ENCODE results near the gene POLA2.
"Not testable (repeated sequence)": the region's sequence is repeated elsewhere in the genome, so short reads cannot be mapped to it uniquely, and the experiment has no call there.

The POLA2 gene

DNA sequence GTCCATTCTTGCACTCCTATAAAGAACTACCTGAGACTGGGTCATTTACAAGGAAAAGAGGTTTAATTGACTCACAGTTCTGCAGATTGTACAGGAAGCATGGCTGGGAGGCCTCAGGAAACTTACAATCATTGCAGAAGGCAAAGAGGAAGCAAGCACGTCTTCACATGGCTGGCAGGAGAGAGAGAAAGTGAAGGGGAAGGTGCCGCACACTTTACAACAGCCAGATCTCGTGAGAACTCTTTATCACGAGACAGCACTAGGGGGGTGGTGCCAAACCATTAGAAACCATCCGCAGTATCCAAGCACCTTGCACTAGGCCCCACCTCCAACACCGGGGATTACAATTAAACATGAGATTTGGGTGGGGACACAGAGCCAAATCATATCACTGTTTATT, 19.4 kb upstream of the POLA2 start:
- DNase-seq = no peak

DNA sequence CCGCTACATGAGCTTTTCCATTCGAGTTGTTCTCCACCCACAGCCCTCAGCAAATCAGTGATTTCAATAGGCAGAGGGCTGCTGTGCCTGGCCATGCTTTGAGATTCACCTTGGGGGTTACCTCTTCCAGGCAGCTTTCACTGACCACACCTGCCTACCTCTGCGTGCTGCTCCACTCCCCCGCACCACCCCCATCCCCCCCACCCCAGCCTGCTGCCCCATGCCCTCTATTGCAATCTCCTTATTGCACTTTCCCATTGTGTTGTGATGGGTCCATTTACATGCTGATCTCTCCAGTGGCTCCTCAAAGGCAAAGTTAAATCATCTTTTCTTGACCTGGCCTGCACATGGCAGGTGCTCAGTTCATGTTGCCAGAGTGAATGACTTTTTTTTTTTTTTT, 18.0 kb upstream of the POLA2 start:
- DNase-seq = no peak

DNA sequence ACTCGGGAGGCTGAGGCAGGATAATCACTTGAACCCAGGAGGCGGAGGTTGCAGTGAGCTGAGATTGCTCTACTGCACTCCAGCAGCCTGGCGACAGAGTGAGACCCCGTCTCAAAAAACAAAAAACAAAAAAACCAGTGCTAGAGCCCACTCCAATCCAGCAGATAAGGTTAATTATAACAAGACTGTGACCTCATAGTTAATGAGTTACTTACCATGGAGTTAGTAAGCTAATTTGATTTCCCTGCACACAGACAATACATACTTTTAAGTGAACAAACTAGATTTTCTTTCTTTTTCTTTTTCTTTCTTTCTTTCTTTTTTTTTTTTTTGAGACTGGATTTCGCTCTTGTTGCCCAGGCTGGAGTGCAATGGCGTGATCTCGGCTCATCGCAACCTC, 16.7 kb upstream of the POLA2 start:
- not testable (repeated sequence) for DNase-seq

DNA sequence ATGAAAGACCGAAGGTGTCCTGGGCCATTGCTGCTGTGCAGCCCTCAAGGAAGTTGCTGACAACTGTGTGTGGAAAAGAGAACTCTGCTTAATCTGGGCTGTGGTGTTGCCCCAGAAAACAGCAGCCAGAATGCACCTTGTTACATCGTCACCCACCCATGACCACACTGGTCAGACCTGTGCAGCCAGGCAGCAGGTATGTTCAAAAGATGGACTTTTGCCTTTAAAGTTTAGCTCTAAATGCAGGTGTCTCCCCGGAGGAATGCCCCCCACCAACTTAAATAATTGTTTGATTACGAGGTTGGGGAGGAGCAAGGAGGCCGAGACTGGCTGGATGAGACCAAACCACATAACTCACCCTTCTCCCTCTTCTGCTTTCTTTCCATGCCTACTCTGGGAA, 15.3 kb upstream of the POLA2 start:
- DNase-seq = no peak

DNA sequence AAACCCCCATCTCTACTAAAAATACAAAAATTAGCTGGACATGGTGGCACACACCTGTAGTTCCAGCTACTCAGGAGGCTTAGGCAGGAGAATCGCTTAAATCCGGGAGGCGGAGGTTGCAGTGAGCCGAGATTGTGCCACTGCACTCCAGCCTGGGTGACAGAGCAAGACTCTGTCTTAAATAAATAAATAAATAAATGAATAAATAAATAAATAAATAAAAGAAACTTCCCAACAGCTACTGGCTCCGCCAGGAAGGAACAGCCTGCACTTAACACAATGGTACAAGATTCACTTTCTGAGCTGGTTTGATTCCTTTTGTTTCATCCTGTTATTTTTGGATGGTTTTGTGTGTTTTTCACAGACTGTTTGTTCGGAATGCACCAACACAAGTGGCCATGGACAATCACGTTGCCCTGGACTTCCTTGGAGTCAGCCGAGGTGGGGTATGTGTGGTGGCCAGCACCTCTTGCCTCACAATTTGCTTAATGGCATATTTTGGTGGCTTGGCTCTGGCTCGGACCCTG, 13.5 kb upstream of the POLA2 start:
- not testable (repeated sequence) for DNase-seq

DNA sequence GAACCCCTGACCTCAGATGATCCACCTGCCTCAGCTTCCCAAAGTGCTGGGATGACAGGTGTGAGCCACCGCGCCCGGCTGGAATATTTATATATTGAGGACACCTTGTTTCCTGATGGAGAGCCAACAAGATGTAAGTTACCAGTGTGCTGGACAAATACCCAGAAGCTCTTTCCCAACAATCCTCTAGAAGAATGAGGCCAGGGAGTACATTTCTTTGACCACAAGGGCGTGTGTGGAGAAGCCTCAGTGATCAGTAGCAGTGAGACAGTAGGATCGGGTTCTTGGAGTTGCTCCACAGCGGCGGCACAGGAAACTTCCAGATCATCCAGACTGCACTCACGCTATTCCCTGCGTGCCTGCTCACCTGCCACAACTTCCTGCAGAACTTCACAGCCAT, 10.3 kb upstream of the POLA2 start:
- DNase-seq = no peak

DNA sequence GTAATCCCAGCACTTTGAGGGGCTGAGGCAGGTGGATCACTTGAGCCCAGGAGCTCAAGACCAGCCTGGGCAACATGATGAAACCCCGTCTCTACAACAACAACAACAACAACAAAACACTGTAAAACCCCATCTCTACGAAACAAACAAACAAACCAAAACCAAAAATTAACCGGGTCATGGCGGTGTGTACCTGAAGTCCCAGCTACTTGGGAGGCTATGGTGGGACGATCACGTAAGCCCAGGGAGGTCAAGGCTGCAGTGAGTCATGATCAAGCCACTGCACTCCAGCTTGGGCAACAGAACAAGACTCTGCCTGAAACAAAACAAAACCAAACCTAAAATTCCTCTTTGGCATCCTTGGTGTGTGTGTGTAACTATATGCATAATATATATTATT, 7.0 kb upstream of the POLA2 start:
- DNase-seq = no peak

DNA sequence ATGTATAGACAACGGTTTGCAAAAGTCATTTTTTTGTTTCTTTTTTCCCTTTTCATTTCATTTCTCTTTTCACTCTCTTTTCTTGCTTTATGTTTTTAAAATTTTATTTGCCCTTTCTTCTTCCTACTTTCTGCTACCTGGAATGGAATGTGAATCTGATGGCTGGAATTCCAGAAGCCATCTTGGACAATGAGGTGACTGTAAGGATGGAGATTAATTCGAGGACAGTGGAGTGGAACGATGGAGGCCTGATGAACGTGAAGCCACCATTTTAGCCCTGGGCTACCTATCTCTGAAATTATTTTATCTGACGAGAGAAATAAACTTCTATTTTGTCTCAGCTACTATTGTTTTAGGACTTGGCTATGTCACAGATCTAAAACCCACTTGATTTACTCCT, 2.8 kb upstream of the POLA2 start:
- no peak for DNase-seq

DNA sequence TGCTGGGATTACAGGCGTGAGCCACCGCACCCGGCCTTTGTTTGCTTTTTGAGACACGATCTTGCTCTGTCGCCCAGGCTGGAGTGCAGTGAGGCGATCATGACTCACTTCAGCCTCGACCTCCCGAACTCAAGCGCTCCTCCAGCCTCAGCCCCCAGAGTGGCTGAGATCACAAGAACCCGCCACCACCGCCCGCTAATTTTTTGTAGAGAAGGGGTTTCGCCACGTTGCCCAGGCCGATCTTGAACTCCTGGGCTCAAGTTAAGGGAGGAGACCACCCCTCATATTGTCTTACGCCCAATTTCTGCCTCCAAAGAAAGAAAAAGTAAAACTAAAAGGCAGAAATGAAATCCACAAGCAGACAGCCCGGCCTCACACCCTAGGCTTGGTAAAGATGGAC, 1.5 kb upstream of the POLA2 start:
- DNase-seq = no peak

DNA sequence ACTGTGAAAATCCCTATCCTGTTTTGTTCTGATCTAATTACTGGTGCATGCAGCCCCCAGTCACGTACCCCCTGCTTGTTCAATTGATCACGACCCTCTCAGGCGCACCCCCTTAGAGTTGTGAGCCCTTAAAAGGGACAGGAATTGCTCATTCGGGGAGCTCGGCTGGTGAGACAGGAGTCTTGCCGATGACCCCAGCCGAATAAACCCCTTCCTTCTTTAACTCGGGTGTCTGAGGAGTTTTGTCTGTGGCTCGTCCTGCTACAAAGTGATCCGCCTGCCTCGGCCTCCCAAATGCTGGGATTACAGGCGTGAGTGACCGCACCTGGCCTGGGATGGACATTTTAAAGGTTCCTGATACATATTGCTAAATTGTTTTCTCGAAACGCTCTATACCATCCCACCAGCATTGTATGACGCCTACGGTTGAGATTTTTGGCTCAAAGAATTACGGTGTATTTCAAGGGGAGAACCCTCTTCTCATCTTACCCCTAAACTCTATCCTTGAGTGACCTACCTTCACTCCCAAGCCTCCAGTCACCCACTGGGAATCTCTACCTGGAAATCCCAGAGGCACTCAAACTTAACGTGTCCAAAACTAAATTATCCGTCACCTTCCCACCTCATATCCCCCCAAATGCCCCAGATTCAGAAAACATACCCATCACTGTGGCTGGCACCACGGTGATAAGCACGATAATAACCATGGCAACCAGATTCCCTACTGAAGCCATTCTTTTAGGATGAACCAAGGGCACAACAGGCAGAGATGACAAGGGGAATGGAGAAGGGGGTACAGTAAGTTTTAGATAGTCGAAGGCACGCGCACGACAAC, 789 bp upstream of the POLA2 start:
- peak; percentile 54 for DNase-seq

DNA sequence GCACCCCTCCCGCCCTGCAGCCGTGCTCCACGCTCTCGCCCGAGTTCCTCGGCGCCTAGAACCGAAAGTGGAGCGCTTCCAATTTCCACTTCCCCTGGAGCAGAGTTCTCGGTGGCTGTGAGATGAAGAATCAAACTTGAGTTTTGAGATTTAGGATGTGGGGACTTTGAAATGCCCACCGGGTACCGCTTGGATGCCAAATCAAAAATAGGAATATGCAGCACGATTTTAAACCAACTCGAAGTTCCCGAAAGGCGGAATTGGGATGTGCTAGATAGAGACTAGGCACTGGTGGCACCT, 569 bp downstream of the POLA2 start:
- DNase-seq = no peak

DNA sequence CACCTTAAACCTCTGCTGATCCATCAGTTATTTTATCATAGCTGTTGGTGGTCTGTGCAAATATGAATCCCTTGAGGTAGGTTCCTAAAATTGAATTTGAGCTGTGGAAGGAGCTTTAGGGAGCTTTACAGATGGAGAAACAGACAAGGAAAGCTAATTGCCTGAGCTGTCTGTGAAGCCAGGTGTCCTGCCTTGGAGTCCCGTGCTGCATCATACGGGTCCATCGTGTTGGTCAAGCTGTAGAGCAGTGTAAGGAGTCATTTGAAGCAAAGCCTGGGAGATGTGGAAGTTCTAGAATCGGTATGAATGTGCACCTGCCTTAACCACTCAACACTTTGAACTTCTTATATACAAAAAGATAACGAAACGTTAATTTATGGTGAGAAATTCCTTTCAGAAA, 1.0 kb downstream of the POLA2 start:
- DNase-seq = no peak

DNA sequence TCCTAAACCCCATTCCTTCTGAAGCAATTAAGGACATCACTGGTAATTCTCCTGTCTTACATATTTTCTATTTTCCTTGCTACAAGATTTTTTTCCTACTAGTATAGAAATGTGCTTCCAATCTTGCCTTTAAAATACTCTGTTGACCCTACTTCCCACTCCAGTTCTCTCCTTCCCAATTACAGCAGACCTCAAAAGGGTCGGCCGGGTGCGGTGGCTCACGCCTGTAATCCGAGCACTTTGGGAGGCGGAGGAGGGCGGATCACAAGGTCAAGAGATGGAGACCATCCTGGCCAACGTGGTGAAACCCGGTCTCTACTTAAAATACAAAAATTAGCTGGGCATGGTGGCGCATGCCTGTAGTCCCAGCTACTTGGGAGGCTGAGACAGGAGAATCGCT, 3.0 kb downstream of the POLA2 start:
- DNase-seq = not testable (repeated sequence)

DNA sequence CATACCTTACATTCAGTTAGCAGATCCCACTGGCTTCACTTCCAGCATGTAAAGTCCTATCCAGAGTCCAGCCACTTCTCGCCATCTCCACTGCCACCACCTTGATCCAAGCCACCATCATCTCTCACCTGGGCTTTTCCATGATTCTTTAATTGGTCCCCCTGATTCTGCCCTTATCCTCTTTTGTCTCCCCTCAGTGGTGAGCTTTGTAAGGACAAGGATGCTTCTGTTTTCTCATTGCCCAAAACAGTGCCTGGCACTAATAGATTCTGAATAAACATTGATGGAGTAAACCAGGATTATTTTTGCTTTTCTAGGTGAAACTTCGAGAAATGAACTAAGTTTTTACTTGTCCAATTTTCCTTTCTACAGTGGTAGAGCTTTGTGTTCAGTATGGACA, 4.4 kb downstream of the POLA2 start:
- DNase-seq = no peak

DNA sequence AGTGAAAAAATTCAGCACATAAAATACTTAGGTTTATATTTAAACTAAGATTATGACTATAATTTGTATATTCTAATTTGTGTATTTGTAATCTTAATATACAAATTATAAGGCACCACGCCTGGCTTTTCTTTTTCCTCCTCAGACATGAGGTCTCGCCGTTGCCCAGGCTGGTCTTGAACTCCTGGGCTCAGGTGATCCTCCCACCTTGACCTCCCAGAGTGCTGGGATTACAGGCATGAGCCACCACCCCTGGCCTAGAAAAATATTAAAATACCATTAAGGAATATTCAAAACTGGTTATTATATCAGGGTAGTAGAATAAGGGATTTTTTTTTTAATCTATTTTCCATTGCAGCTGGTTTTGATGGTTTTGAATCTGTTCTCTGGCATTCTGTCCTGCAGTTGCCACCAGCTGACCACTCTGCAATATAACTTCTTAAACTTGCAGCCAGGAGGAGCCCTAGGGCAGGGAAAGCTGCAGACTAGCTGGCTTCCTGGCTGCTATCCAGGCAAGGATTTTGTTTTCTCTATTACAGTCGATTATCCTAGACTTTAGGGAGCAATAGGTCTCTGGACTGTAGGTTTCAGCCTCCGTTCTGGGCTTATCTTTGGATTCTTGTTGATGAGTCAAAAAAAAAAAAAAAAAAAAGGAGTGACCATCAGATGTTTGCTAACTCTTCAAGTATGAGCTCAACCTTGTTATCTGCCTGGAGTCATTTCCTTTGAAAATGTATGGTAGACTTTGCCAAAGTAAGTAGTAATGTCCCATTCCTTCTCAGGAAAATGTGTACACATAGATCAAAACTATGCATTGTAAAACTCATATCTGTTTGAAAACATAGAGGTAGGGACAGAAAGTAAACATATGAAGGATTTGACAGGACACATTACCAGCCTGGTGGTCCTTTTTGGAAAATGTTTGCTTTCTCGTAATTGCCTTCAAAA, 13.2 kb downstream of the POLA2 start:
- DNase-seq = no peak

DNA sequence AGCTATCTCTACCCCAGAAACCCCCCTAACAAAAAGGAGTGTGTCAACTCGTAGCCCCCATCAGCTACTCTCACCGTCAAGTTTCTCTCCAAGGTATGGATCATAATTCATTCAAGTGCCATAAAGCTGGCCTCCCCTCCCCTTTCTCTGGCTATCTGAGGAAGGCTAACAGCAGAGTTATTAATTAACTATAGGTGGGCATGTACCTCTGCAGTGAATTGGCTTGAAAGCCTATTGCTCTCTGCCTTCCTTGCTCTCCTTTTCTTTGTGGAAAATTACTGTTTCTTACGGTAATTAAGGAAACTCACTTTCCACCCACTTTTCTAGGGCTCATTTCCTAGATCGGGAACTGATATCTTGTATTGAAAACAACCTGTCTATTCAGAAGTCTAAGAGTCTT, 14.1 kb downstream of the POLA2 start:
- DNase-seq = no peak

DNA sequence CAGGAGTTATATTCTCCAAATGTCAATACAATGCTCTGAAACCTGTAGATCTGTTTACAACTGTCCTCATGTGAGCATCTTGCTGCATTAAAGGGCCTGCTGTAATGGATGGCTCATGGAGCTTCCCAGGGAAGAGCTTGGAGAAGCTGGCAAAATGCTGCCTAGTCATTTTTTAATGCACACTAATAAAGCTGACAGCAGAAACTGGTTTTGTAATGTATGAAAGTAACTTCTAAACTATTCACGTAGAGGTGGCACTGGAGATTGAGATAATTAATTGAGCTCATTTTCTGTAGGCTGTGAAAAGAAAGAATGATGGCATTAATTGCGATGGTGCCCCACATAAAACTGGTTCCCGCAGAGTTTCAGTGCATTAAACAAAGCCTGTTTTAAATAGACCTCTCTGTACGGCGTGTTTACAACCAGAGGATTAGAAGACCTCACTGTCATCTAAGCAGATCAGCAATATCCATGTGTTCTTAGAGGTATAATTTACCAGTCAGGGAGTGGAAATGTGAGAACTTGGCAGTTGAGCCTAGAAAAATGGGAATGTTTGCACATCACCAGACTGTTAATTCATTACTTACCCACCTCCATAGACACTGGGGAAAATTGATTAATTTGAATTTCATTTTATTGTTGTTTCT, 16.0 kb downstream of the POLA2 start:
- DNase-seq = no peak

DNA sequence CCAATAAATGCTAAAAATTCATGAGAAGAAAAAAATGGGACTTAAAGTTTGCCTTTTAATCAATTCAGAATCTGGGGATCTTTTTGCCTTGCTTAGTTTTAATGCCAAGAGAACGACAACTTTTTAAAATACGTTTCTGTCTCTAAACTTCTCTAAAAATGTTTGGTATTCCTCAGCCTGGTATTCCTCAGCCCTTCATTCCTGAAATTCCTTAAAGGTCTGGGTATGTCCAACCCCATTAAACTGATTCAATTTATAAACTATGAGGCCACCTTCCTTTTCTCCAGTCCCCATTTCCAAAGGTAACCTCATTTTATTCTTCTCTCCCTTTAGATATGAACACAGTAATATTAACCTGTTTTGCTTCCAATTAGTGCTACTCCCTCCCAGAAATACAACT, 16.6 kb downstream of the POLA2 start:
- DNase-seq = no peak

DNA sequence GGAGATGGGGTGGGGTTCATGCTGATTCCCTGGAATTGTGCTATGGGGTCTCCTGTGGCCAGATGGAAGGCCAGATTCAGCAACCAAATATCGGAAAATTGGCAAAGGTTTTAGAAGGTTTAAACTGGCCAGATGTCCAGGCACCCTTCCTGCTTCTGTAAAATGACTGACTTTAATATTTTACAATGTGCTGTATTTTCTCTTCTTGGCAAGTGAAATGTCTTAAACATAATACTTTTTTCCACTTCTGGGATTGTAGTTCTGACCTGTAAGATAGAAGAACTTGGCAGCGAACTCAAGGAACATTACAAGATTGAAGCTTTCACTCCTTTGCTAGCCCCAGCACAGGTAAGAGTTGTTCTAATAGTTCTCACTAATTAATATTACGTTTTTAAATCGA, 17.5 kb downstream of the POLA2 start:
- no peak for DNase-seq

DNA sequence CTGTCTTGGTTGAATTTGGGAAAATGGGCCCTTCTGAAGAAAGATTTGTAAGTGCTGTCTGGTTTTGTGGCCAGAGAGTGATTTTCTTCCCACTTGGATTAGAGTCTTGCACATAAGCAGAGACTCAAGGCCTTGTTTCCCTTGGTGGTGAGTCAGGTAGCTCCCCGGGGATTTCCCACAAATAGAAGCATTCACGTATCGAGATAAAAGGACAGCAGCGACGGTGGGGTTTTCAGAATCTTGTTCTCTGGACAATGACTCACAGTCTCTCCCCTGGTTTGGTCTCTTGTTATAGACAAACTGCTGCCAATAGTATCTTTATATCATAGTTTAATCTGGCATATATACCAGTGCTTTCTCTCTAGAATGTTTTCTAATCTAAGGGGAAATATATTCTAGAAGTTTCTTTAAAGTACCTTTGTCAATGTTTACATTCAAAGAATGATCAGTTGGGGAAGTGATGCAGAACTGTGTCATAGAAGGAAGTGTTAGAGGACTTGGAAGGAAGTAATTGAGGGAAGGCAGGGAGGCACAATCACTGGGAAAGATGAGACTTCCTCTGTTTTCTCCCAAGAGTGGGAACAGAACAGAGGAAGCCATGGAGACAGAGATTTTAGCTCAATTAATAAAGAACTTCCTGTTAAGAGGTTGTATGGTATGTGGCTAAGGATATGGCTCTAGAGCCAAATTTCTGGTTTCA, 18.1 kb downstream of the POLA2 start:
- DNase-seq = no peak

DNA sequence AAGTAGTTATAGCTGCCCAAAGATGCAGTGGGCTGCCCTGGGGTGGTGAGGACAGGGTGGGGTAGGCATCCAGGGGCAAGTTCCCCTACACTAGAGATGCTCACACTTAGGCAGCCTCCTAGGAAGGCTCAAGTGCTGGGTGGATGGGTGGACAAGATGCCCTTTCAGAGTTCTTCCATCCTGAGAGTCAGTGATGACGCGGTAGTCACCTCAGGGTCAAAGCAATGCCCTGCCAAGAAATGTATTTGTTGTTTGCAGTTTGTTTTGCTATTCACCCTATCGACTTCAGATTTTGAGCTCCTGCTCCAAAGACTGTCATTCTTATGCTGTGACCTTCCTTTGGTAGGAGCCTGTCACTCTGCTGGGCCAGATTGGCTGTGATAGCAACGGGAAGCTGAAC, 18.9 kb downstream of the POLA2 start:
- DNase-seq = no peak

DNA sequence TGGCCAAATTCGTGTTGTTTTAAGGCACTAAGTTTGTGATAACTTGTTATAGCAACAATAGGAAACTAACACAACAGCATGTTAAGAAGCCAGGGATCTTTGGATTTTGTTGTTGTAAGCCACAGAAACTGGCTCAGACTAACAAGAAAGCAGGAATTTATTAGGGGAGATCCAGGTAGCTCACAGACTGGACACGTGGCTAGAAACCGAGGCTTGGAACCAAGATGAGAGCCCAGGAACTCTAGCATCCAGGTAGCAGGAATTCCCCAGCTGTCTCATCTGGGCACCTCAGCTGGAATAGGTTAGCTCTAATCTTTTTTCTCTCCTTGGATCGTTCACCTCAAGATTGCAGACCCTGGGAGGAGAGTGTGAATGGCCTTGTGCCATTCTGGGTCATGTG, 24.9 kb downstream of the POLA2 start:
- DNase-seq = no peak

DNA sequence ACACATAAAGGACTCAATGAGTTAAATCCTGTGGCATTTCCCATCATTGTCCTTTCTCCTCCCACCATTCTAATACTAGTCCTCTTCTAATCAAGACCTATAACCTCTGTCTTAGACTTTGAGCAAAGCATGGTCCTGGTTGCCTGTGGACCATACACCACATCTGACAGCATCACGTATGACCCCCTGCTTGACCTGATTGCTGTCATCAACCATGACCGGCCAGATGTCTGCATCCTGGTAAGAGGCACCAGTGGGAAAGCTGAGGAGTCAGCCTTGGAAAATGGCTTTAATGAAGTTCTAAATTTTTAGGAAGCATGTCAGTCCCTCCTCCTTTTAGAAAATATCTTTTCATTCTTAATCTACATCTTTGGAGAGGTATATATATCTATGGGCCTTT, 25.8 kb downstream of the POLA2 start:
- no peak for DNase-seq

Measured in activated CD8-positive, alpha-beta memory T cell treated with anti-CD3 and anti-CD28 coated beads, Interleukin-2, amount 50 U/mL, for 48 hours (primary cell).